Loucy (cell line): ENCODE data around the gene PRRC2B.

Source experiments
- EZH2phosphoT487 ChIP-seq: fragments of 200-600 bp; IDR thresholded peaks from 2 replicates; pipeline ENCODE4 v1.6.1; 2018; ENCODE audit warnings: antibody characterized with exemption, mild to moderate bottlenecking, moderate library complexity, borderline replicate concordance
- TF ChIP-seq, protein P1 (sequence below): fragments of 200-600 bp; sonication (generic); conservative IDR thresholded peaks from 2 replicates; pipeline ENCODE4 v1.5.1; 2014; ENCODE audit warnings: mild to moderate bottlenecking, antibody characterized with exemption, low read length

GRCh38 chr9:131361202-131361833, 32.6 kb upstream of the PRRC2B start:
- TF ChIP-seq, protein P1, sequence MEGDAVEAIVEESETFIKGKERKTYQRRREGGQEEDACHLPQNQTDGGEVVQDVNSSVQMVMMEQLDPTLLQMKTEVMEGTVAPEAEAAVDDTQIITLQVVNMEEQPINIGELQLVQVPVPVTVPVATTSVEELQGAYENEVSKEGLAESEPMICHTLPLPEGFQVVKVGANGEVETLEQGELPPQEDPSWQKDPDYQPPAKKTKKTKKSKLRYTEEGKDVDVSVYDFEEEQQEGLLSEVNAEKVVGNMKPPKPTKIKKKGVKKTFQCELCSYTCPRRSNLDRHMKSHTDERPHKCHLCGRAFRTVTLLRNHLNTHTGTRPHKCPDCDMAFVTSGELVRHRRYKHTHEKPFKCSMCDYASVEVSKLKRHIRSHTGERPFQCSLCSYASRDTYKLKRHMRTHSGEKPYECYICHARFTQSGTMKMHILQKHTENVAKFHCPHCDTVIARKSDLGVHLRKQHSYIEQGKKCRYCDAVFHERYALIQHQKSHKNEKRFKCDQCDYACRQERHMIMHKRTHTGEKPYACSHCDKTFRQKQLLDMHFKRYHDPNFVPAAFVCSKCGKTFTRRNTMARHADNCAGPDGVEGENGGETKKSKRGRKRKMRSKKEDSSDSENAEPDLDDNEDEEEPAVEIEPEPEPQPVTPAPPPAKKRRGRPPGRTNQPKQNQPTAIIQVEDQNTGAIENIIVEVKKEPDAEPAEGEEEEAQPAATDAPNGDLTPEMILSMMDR: no peak
- TF ChIP-seq EZH2phosphoT487: no peak
